HepG2 (cell line): ENCODE results near the gene FXYD4. TPM values are rescaled to one million over a fixed set of nuclear protein-coding genes. Genes with fewer than 3 reads are reported as not detected.

Experiments used
- ELF3 ChIP-seq: IDR thresholded peaks from 2 replicates; pipeline ENCODE4 v1.6.1; 2016; ENCODE audit warnings: missing genetic modification reagents, missing compliant biosample characterization
- GATAD1 ChIP-seq: IDR thresholded peaks from 2 replicates; pipeline ENCODE4 v1.6.1; 2016; ENCODE audit warnings: missing genetic modification reagents, missing compliant biosample characterization
- HBP1 ChIP-seq: IDR thresholded peaks from 2 replicates; pipeline ENCODE4 v1.6.1; 2016; ENCODE audit warnings: low read depth, control low read depth
- HOXA3 ChIP-seq: sonication (generic); formaldehyde crosslinking; IDR thresholded peaks from 2 replicates; pipeline ENCODE4 v1.5.0; 2020; ENCODE audit warnings: missing genetic modification reagents
- HOXA5 ChIP-seq: sonication (generic); formaldehyde crosslinking; IDR thresholded peaks from 2 replicates; pipeline ENCODE4 v1.4.0; 2020; ENCODE audit warnings: missing genetic modification reagents
- MLXIP ChIP-seq: sonication (generic); formaldehyde crosslinking; IDR thresholded peaks from 2 replicates; pipeline ENCODE4 v1.9.0; 2021; ENCODE audit warnings: missing genetic modification reagents, borderline replicate concordance
- MTF1 ChIP-seq: sonication (generic); formaldehyde crosslinking; IDR thresholded peaks from 2 replicates; pipeline ENCODE4 v1.5.0; 2020; ENCODE audit warnings: missing genetic modification reagents
- SALL2 ChIP-seq: sonication (generic); formaldehyde crosslinking; IDR thresholded peaks from 2 replicates; pipeline ENCODE4 v1.8.1; 2023; ENCODE audit warnings: mild to moderate bottlenecking, missing genetic modification reagents, inconsistent platforms
- SP1 ChIP-seq, 2 experiments: fragments of 450-650 bp in 1 of 2; sonication (generic) in 1 of 2; formaldehyde crosslinking in 1 of 2; IDR thresholded peaks; 2 replicates each; pipeline versions ENCODE4 v1.4.0 to v1.6.1; 2016 to 2020; ENCODE audit warnings: missing genetic modification reagents in 1 of 2
- TFDP2 ChIP-seq: sonication (generic); formaldehyde crosslinking; IDR thresholded peaks from 2 replicates; pipeline ENCODE4 v1.4.0; 2020; ENCODE audit warnings: missing genetic modification reagents
- ZBTB21 ChIP-seq: sonication (generic); formaldehyde crosslinking; IDR thresholded peaks from 2 replicates; pipeline ENCODE4 v1.4.0; 2020; ENCODE audit warnings: missing genetic modification reagents
- ZBTB38 ChIP-seq: sonication (generic); formaldehyde crosslinking; IDR thresholded peaks from 2 replicates; pipeline ENCODE4 v1.5.1; 2020; ENCODE audit warnings: mild to moderate bottlenecking, missing genetic modification reagents
- ZC3H4 ChIP-seq: sonication (generic); formaldehyde crosslinking; IDR thresholded peaks from 2 replicates; pipeline ENCODE4 v1.4.0; 2020; ENCODE audit warnings: missing genetic modification reagents, borderline replicate concordance
- ZKSCAN8 ChIP-seq: IDR thresholded peaks from 2 replicates; pipeline ENCODE4 v1.6.1; 2016; ENCODE audit warnings: borderline replicate concordance, missing genetic modification reagents, missing compliant biosample characterization
- ZMYM2 ChIP-seq: sonication (generic); formaldehyde crosslinking; IDR thresholded peaks from 2 replicates; pipeline ENCODE4 v1.8.0; 2022; ENCODE audit warnings: mild to moderate bottlenecking, missing genetic modification reagents
- ZNF121 ChIP-seq: sonication (generic); formaldehyde crosslinking; IDR thresholded peaks from 2 replicates; pipeline ENCODE4 v1.5.0; 2020; ENCODE audit warnings: mild to moderate bottlenecking, missing genetic modification reagents
- ZNF18 ChIP-seq: sonication (generic); formaldehyde crosslinking; IDR thresholded peaks from 2 replicates; pipeline ENCODE4 v1.8.0; 2022; ENCODE audit warnings: mild to moderate bottlenecking, missing genetic modification reagents; ENCODE audit not compliant: insufficient replicate concordance
- ZNF263 ChIP-seq: sonication (generic); formaldehyde crosslinking; IDR thresholded peaks from 2 replicates; pipeline ENCODE4 v1.4.0; 2020; ENCODE audit warnings: missing genetic modification reagents
- ZNF337 ChIP-seq: sonication (generic); formaldehyde crosslinking; IDR thresholded peaks from 2 replicates; pipeline ENCODE4 v1.5.1; 2020; ENCODE audit warnings: missing genetic modification reagents, low read depth, mild to moderate bottlenecking, borderline replicate concordance
- ZNF552 ChIP-seq: sonication (generic); formaldehyde crosslinking; IDR thresholded peaks from 2 replicates; pipeline ENCODE4 v1.9.0; 2022; ENCODE audit warnings: missing genetic modification reagents, mild to moderate bottlenecking, borderline replicate concordance
- ZNF572 ChIP-seq: sonication (generic); formaldehyde crosslinking; IDR thresholded peaks from 2 replicates; pipeline ENCODE4 v1.5.1; 2020; ENCODE audit warnings: mild to moderate bottlenecking, missing genetic modification reagents
- ZNF580 ChIP-seq: IDR thresholded peaks from 2 replicates; pipeline ENCODE4 v1.6.1; 2016; ENCODE audit warnings: low read depth, borderline replicate concordance
- ZNF766 ChIP-seq: sonication (generic); formaldehyde crosslinking; IDR thresholded peaks from 2 replicates; pipeline ENCODE4 v1.5.0; 2020; ENCODE audit warnings: missing genetic modification reagents, borderline replicate concordance
- polyA plus RNA-seq, 8 experiments: library from polyadenylated mRNA; depleted of rRNA in 3 of 8; stranded (reverse) in 7 of 8; unstranded in 1 of 8; fragments of >200 nt; fragmentation: Illumina TruSeq in 4 of 8; extraction: Trizol in 4 of 8; gene quantifications; 2 replicates each; pipeline versions ENCODE4 v1.2.1 to v1.2.3, GENCODE V29; 2011 to 2016; ENCODE audit warnings: low read depth in 4 of 8, missing spikeins in 1 of 8, mixed read lengths in 1 of 8; ENCODE audit not compliant: insufficient read depth in 1 of 8
- total RNA-seq, 5 experiments: library from RNA; depleted of rRNA; stranded (reverse); fragments of >200 nt; fragmentation: Illumina TruSeq; extraction: Trizol; gene quantifications; 2 replicates each; pipeline ENCODE4 v1.2.3, GENCODE V29; 2016; ENCODE audit warnings: low read depth in 1 of 5

The FXYD4 gene
- total and polyA plus RNA-seq, 2 of the 13 experiments (the other 11 are each of a cell fraction or from before 2014, with no cell fraction given) = not detected

GRCh38 chr10:43396928-43397624 is 25.6 kb downstream of the FXYD4 start (continued):
- TF ChIP-seq SP1 (IDR thresholded peaks at IDR 0.05) (no peak), SP1 (CRISPR knock-in tag; IDR thresholded peaks at IDR 0.05) (peak; percentile 29; the same call in 1 of the 2 replicates), MTF1 (CRISPR knock-in tag) (peak; percentile 81), ZBTB21 (CRISPR knock-in tag) (no peak), GATAD1 (CRISPR knock-in tag) (peak; percentile 78), ZKSCAN8 (CRISPR knock-in tag) (peak; percentile 46; the same call in 1 of the 2 replicates), TFDP2 (CRISPR knock-in tag) (peak; percentile 98), MLXIP (peak; percentile 44; the same call in 1 of the 2 replicates), SALL2 (CRISPR knock-in tag) (peak; percentile 70), HBP1 (peak; percentile 69; the same call in 1 of the 2 replicates), ZNF766 (CRISPR knock-in tag) (peak; percentile 78; the same call in 1 of the 2 replicates), ZNF337 (CRISPR knock-in tag) (no peak; the same call in 1 of the 2 replicates), ELF3 (CRISPR knock-in tag) (peak; percentile 98), ZNF580 (peak; percentile 88; the same call in 1 of the 2 replicates), ZNF121 (CRISPR knock-in tag) (no peak), ZNF18 (CRISPR knock-in tag) (peak; percentile 65), ZMYM2 (peak; percentile 34; the same call in 1 of the 2 replicates), ZNF552 (CRISPR knock-in tag) (peak; percentile 72; the same call in 1 of the 2 replicates), HOXA5 (CRISPR knock-in tag) (peak; percentile 65), ZNF572 (peak; percentile 78; the same call in 1 of the 2 replicates), HOXA3 (CRISPR knock-in tag) (peak; percentile 96), ZBTB38 (CRISPR knock-in tag) (peak; percentile 95), ZNF263 (CRISPR knock-in tag) (peak; percentile 56), ZC3H4 (peak; percentile 95; the same call in 1 of the 2 replicates)
